Measurements from ENCODE around the gene SLC6A3. TPM values are rescaled to one million over a fixed set of nuclear protein-coding genes. Genes with fewer than 3 reads are reported as not detected.

SLC6A3 gene
- total RNA-seq, 1 experiment from 2014 or later, result not detected

- DNase-seq, result no peak
- no peaks in the 10 kb centered on the region for H3K36me3 ChIP-seq
- H3K27me3 ChIP-seq, result peaks cover 31% of the 10 kb centered on the region
- peaks cover under 1% of the 10 kb centered on the region; the same call in 1 of the 2 replicates for H3K9me3 ChIP-seq
- no peak overlapping the region for H3K4me3 ChIP-seq
Observed at GRCh38 chr5:1412163-1412562, 33.1 kb downstream of the SLC6A3 start.

GRCh38 chr5:1411099-1411498, 34.1 kb downstream of the SLC6A3 start:
- DNase-seq, result no peak
- no peak overlapping the region for H3K4me3 ChIP-seq
- H3K27me3 ChIP-seq, result peaks cover 41% of the 10 kb centered on the region
- no peaks in the 10 kb centered on the region for H3K36me3 ChIP-seq
- H3K9me3 ChIP-seq, result no peaks in the 10 kb centered on the region

- H3K9me3 ChIP-seq, result no peaks in the 10 kb centered on the region
- no peaks in the 10 kb centered on the region for H3K36me3 ChIP-seq
- peaks cover 48% of the 10 kb centered on the region for H3K27me3 ChIP-seq
- H3K4me3 ChIP-seq, result no peak overlapping the region
- DNase-seq, result no peak
Observed at GRCh38 chr5:1410156-1411014, 34.9 kb downstream of the SLC6A3 start.

- no peaks in the 10 kb centered on the region for H3K36me3 ChIP-seq
- peaks cover 51% of the 10 kb centered on the region for H3K27me3 ChIP-seq
- no peak overlapping the region for H3K4me3 ChIP-seq
- H3K9me3 ChIP-seq, result no peaks in the 10 kb centered on the region
- peak; percentile 56 for DNase-seq
Observed at GRCh38 chr5:1409381-1410110, 35.7 kb downstream of the SLC6A3 start.

DNA sequence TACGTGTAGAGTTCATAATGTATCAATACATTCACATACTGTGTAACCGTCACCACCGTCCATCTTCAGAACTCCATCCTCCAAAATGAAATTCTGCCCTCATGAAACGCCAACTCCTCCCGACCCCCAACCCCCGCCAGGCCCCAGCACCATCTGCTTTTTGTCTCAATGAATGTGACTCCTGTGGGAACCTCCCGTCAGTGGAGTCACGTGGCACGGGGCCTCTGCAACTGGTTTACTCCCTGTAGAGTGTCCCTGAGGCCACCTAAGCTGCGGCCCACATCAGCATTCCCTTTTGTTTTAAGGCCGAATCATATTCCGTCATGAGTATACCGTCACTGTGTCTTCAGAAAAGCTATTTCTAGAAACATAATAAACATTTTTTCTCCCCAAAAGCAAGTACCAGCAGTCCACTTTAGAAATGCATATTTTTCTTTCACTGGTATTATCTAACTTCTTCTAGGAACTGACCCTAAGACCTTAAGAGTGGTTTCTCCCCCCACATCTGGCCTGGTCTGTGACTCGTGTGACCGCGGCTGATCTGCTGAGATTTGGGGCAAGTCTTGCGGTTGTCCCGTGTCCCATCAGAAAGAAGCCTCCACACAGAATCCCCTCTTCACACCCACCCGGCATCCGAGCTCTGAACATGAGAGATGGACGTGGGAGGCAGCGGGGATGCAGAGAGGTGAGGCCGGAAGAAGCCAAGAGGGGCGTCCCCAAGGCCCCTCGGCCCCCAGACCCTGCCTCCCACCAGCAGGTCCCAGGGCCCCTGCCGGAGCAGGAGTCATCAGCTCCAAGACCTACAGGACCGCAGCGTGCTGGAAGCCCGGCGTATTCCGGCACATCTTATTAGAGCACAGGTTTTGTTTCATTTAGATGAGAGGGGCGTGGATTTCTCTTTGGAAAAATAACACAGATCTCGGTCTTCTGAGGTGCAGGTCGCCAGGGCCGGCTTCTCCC, 38.3 kb downstream of the SLC6A3 start:
- Histone ChIP-seq H3K4me3 (no peak overlapping the region), H3K36me3 (no peaks in the 10 kb centered on the region), H3K9me3 (no peaks in the 10 kb centered on the region), H3K27me3 (peaks cover 67% of the 10 kb centered on the region)
- DNase-seq, result peak; percentile 1

GRCh38 chr5:1405539-1406530, 39.4 kb downstream of the SLC6A3 start:
- DNase-seq, result peak; percentile 0
- H3K9me3 ChIP-seq, result no peaks in the 10 kb centered on the region
- no peak overlapping the region for H3K4me3 ChIP-seq

DNA sequence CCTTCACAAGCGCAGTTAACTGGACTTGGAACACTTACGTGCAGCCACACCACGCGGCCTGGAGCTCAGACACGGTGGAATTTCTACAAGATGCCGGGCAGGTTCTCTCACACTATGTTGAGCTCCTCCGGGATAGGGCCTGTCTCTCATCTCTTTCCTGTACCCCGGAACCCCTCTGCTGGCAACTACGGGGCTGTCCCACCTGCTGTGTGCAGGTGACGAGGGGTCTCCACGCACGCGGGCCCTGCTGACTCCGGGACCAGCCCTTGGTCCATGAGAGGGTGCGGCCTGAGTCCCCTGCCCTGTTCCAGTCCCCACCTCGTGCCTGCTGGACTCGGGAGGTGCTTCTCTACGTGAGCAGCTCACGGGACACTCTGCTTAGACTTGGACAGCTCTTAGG, 40.1 kb downstream of the SLC6A3 start:
- DNase-seq, result peak; percentile 0
- Histone ChIP-seq H3K9me3 (no peaks in the 10 kb centered on the region), H3K4me3 (no peak overlapping the region)

More at GRCh38 chr5:1405539-1406530, 39.4 kb downstream of the SLC6A3 start:
- Histone ChIP-seq H3K27me3 (peaks cover 67% of the 10 kb centered on the region), H3K36me3 (no peaks in the 10 kb centered on the region)

GRCh38 chr5:1404062-1404461, 41.2 kb downstream of the SLC6A3 start:
- no peaks in the 10 kb centered on the region for H3K36me3 ChIP-seq
- no peak overlapping the region for H3K4me3 ChIP-seq

More for the DNA sequence above, 40.1 kb downstream of the SLC6A3 start:
- H3K36me3 ChIP-seq, result no peaks in the 10 kb centered on the region
- peaks cover 71% of the 10 kb centered on the region for H3K27me3 ChIP-seq

GRCh38 chr5:1402611-1403255, 42.5 kb downstream of the SLC6A3 start:
- Histone ChIP-seq H3K27me3 (peaks cover 75% of the 10 kb centered on the region), H3K36me3 (no peaks in the 10 kb centered on the region), H3K9me3 (peaks cover 12% of the 10 kb centered on the region), H3K4me3 (no peak overlapping the region)
- DNase-seq, result no peak

More at GRCh38 chr5:1404062-1404461, 41.2 kb downstream of the SLC6A3 start:
- Histone ChIP-seq H3K27me3 (peaks cover 77% of the 10 kb centered on the region), H3K9me3 (peaks cover 5% of the 10 kb centered on the region)
- peak; percentile 8 for DNase-seq

GRCh38 chr5:1401536-1402138, 43.6 kb downstream of the SLC6A3 start:
- H3K9me3 ChIP-seq, result peaks cover 12% of the 10 kb centered on the region
- H3K36me3 ChIP-seq, result no peaks in the 10 kb centered on the region
- no peak overlapping the region for H3K4me3 ChIP-seq
- H3K27me3 ChIP-seq, result peaks cover 75% of the 10 kb centered on the region
- DNase-seq, result peak; percentile 2

DNA sequence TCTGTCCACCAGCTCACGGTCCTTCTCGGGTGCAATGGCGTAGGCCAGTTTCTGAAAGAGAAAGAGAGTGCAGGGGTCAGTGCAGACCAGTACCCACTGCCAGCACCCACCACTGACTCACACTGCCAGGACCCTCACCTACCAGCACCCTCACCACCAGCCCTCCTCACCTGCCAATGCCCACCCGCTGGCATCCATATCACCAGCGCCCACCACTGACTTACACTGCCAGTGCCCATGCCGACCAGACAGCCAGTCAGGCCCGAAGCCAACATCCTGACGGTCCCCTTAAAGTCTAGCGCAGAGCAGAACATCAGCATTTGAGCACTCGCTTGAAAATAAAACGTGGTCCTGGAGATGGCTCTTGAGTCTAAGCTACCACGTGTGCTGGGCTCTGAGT, 44.3 kb downstream of the SLC6A3 start:
- Histone ChIP-seq H3K9me3 (peaks cover 12% of the 10 kb centered on the region), H3K36me3 (no peaks in the 10 kb centered on the region)

DNA sequence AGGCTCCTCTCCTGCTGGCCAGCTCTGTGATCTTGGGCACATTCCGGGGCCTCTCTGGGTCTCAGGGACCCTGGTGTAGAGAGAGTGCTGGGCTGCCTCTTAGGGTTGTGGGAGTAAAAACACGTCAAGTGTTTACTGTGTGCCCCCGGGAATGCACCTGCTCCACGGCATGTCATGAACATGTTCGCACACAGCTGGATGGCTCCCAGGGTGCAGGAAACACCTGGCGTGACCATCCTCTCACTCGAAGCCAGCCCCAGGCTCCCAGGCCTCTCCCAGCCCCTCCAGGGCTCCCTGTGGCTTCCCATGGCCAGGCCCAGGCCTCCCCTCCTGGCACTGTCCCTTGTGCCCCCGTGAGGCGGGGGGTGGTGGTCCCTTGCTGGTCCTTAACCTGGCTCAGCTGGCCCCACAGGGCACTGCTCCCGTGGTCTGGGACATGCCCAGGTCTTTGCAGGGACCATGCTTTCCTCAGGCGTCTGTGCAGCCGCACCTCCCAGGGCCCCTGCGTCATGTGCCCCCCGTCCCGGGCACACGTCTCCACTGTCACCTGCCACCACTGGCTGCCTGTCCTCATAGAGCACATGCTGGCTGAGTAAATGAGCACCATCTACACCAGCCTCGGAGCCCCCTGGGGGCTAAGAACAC, 44.9 kb downstream of the SLC6A3 start:
- Histone ChIP-seq H3K36me3 (no peaks in the 10 kb centered on the region), H3K4me3 (no peak overlapping the region), H3K9me3 (peaks cover 12% of the 10 kb centered on the region), H3K27me3 (peaks cover 75% of the 10 kb centered on the region)
- no peak for DNase-seq

More for the DNA sequence above, 44.3 kb downstream of the SLC6A3 start:
- DNase-seq, result peak; percentile 0
- Histone ChIP-seq H3K4me3 (no peak overlapping the region), H3K27me3 (peaks cover 75% of the 10 kb centered on the region)

- Histone ChIP-seq H3K9me3 (peaks cover 12% of the 10 kb centered on the region), H3K4me3 (no peak overlapping the region), H3K27me3 (peaks cover 75% of the 10 kb centered on the region), H3K36me3 (no peaks in the 10 kb centered on the region)
- no peak for DNase-seq
Observed at GRCh38 chr5:1399737-1400136, 45.5 kb downstream of the SLC6A3 start.

- H3K9me3 ChIP-seq, result peaks cover 12% of the 10 kb centered on the region
- no peak overlapping the region for H3K4me3 ChIP-seq
- H3K27me3 ChIP-seq, result peaks cover 84% of the 10 kb centered on the region
- no peak for DNase-seq
- H3K36me3 ChIP-seq, result no peaks in the 10 kb centered on the region
Observed at GRCh38 chr5:1396293-1396816, 48.9 kb downstream of the SLC6A3 start.
